Fibroblast of villous mesenchyme (primary cell): ENCODE measurements around the gene ABCD3. TPM values are rescaled to one million over a fixed set of nuclear protein-coding genes. Genes with fewer than 3 reads are reported as not detected.
"Not testable (repeated sequence)": the region's sequence is repeated elsewhere in the genome, so short reads cannot be mapped to it uniquely, and the experiment has no call there.

Experiments
- DNase-seq: peaks from one replicate; pipeline ENCODE4 v3.0.0-alpha.2; 2010; ENCODE audit warnings: low read depth
- H3K4me3 ChIP-seq: 2 replicates; pipeline ENCODE4 v1.5.1; 2011; ENCODE audit warnings: low read depth, mild to moderate bottlenecking, low read length
- CTCF ChIP-seq: IDR thresholded peaks from 2 replicates; pipeline ENCODE4 v1.5.1; 2012; ENCODE audit warnings: low read depth, mild to moderate bottlenecking, low read length; ENCODE audit not compliant: insufficient read depth
- total RNA-seq: library from RNA; depleted of rRNA; stranded (reverse); fragments of >200 nt; gene quantifications from 2 replicates; pipeline ENCODE4 v1.2.3, GENCODE V29; 2012

The ABCD3 gene
- total RNA-seq, 1 donor: 44.0 TPM

DNA sequence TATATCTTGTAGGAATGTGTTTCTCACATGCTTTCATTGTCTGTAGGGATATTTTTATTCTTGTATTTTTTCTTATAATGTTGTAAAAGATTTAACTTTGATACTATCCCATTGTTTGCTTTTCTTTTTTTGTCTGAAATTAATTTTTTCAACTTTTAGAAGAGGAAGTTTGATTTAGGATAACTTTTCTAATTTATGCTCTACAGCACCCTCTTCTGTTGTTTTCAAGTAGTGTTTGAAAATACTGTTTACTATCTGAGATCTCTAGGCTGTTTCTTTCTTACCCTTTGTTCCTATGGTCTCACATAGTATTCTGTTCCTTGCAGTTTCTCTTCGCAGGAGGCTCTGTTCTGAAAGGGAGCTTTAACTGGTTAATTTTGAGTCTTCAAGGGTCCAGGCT, 21.9 kb downstream of the ABCD3 start:
- TF ChIP-seq CTCF: no peak
- H3K4me3 ChIP-seq: no peak overlapping the region
- DNase-seq: no peak

DNA sequence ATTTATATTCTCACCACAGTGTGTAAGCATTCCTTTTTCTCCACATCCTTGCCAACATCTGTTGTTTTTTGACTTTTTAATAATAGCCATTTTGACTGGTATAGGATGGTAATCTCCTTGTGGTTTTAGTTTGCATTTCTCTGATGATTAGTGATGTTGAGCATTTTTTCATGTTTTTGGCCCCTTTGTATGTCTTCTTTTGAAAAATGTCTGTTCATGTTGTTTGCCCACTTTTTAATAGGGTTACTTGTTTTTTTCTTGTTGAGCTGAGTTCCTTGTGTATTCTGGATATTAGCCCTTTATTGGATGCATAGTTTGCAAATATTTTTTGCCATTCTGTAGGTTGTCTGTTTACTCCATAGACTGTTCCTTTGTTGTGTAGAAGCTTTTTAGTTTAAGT, 24.9 kb downstream of the ABCD3 start:
- not testable (repeated sequence) for H3K4me3 ChIP-seq, DNase-seq

- not testable (repeated sequence) for H3K4me3 ChIP-seq, DNase-seq
Observed at GRCh38 chr1:94444819-94445218, 26.6 kb downstream of the ABCD3 start.

DNA sequence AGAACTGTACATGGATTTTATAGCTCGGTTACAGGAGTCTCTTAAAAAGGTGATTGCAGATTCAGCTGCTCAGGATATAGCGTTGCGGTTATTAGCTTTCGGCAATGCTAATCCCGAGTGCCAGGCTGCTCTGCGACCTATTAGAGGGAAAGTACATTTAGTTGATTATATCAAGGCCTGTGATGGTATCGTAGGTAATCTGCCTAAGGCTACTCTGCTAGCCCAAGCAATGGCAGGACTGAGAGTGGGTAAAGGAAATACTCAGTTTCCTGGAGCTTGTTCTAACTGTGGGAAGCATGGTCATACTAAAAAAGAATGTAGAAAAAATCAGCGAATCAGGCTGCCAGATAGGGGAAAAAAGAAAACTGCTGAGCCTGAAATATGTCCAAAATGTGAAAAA, 27.5 kb downstream of the ABCD3 start:
- H3K4me3 ChIP-seq, DNase-seq: not testable (repeated sequence)

DNA sequence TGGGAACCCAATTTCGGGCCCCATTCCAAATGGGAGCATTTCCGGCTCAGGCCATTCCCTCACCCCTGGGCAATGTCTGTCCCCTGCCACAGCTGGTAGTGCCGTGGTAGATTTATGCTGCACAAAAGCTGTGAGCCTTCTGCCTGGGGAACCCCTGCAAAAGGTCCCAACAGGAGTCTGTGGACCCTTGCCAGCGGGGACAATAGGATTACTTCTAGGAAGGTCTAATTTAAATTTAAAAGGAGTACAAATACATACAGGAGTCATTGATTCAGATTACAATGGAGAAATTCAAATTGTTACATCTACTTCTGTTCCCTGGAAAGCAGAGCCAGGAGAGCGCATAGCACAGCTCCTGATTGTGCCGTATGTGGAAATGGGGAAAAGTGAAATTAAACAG, 28.0 kb downstream of the ABCD3 start:
- not testable (repeated sequence) for DNase-seq, H3K4me3 ChIP-seq

DNA sequence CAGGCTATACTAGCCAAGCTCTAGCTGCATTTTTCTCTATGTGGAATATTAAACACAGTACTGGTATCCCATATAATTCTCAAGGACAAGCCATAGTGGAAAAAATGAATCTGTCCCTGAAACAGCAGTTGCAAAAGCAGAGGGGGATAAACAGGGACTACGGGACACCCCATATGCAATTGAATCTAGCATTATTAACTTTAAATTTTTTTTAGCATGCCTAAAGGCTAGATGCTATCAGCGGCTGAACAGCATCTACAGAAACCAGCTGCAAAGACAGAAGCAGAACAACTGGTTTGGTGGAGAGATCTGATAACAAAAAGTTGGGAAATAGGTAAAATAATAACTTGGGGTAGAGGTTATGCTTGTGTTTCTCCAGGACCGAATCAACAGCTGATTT, 30.6 kb downstream of the ABCD3 start:
- H3K4me3 ChIP-seq, DNase-seq: not testable (repeated sequence)

GRCh38 chr1:94456736-94457135, 38.5 kb downstream of the ABCD3 start:
- no peak for TF ChIP-seq CTCF
- no peak overlapping the region for H3K4me3 ChIP-seq
- no peak for DNase-seq

- no peak overlapping the region for H3K4me3 ChIP-seq
- no peak for DNase-seq
- no peak for TF ChIP-seq CTCF
Observed at GRCh38 chr1:94462606-94463005, 44.4 kb downstream of the ABCD3 start.

GRCh38 chr1:94463056-94463764, 45.0 kb downstream of the ABCD3 start:
- no peak overlapping the region for H3K4me3 ChIP-seq
- DNase-seq: no peak
- TF ChIP-seq CTCF: no peak

DNA sequence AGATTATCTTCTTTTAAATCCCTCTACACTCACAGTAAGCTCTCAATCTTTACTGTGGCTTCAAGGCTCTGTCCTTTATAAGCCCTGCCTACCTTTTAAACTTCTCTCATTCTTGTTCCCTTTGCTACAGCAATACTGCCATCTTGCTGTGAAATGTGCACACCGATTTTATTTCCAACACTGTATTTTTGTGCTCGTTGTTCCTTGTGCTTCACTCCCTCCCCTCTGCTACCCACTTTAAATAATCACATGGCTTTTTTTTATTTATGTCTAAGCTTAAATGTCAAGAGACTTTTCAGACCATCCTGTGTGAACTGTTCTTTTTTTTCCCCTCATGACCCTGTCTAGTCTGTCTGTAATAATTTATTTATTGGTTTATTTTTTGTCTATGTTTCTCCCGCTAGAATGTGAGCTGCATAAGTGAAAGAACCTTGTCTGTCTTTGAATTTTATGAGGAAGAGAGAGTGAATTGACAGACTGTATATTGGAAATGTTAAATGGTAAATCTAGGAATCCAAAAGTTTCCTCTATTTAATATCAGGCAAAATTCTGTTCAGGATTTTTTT, 45.7 kb downstream of the ABCD3 start:
- TF ChIP-seq CTCF: peak; percentile 68

More for the DNA sequence above, 45.7 kb downstream of the ABCD3 start:
- DNase-seq: peak; percentile 69
- H3K4me3 ChIP-seq: no peak overlapping the region
